ENCODE measurements around the gene ARHGEF38. TPM values are rescaled to one million over a fixed set of nuclear protein-coding genes. Genes with fewer than 3 reads are reported as not detected.

ARHGEF38 gene
- total RNA-seq, 2 donors from 2014 or later: 22.4 to 24.6 TPM

DNA sequence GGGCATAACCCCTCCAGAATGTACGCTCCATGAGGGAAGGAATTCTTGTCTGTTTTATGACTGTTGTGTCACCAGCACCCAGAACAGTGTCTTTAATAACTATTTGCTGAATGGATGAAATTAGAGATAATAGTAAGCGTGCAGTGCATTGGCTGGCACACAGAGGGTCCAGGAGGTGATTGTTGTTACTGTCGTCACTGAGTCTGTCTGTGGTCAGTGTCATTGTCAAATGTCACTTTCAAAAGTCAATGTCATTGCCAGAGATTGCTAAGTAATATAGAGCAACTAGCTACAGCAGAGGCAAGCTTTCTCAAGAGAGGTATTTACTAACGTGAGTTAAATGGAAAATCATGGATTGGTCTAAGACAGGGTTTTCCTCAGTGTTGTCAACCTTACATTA is 70.7 kb downstream of the ARHGEF38 start:
- H3K9me3 ChIP-seq: no peaks in the 10 kb centered on the region
- intact Hi-C loops (cut with DNase I): no loop called here
- H3K27ac ChIP-seq: no peak overlapping the region
- no peak for DNase-seq
- no peaks in the 10 kb centered on the region for H3K36me3 ChIP-seq (replicated peaks in 1 of 2; ENCODE audit: insufficient read depth in 1 of 2, low read depth in 2 of 2)
- 94 to 97% methylated on average over 4 of the region's 4 CpGs for WGBS, 2 donors
- no peaks in the 10 kb centered on the region for H3K27me3 ChIP-seq
- TF ChIP-seq POLR2A (IDR thresholded peaks at IDR 0.05) (no peak), CTCF (IDR thresholded peaks at IDR 0.05) (no peak)
- H3K4me3 ChIP-seq: no peak overlapping the region
- ATAC-seq: no peak
- H3K4me1 ChIP-seq: peaks cover 47% of the 10 kb centered on the region

DNA sequence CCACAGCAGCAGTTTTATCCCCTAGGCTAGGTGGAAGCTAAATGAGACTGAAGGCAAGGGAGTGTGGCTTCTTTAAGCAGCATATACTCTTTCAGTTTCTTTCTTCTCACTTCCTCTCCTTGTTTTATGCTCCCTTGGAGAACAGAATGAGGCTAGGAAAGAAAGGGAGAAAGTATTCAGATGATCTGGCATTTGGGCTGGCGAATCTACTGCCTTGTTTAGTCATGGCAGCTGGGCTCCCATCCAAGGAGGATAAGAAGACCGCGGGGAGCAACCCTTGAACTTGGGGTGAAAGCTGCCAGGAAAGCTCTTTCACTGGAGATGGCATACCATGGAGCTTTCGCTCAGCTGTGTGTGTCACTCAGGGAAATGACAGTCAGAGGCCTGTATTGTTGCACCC is 72.1 kb downstream of the ARHGEF38 start:
- H3K9me3 ChIP-seq: no peaks in the 10 kb centered on the region
- 25 to 29% methylated on average over 4 of the region's 4 CpGs for WGBS, 2 donors
- intact Hi-C loops (cut with DNase I): no loop called here
- ATAC-seq (peak; percentile 35), DNase-seq (peak; percentile 31 to 61 (median 46))
- H3K27me3 ChIP-seq: no peaks in the 10 kb centered on the region
- no peak overlapping the region for H3K4me3 ChIP-seq
- no peak overlapping the region for H3K27ac ChIP-seq
- TF ChIP-seq CTCF (IDR thresholded peaks at IDR 0.05) (no peak), POLR2A (IDR thresholded peaks at IDR 0.05) (no peak)
- no peaks in the 10 kb centered on the region for H3K36me3 ChIP-seq (replicated peaks in 1 of 2; ENCODE audit: insufficient read depth in 1 of 2, low read depth in 2 of 2)
- peaks cover 32% of the 10 kb centered on the region for H3K4me1 ChIP-seq

GRCh38 chr4:105625214-105625613 is 72.8 kb downstream of the ARHGEF38 start:
- 96 to 100% methylated on average over 1 of the region's 1 CpG for WGBS, 2 donors
- intact Hi-C loops (cut with DNase I): no loop called here
- H3K27me3 ChIP-seq: no peaks in the 10 kb centered on the region
- peaks cover 26% of the 10 kb centered on the region for H3K4me1 ChIP-seq
- H3K27ac ChIP-seq: no peak overlapping the region
- DNase-seq (no peak), ATAC-seq (no peak)
- H3K36me3 ChIP-seq (replicated peaks in 1 of 2; ENCODE audit: insufficient read depth in 1 of 2, low read depth in 2 of 2): no peaks in the 10 kb centered on the region
- H3K9me3 ChIP-seq: no peaks in the 10 kb centered on the region
- no peak for TF ChIP-seq POLR2A (IDR thresholded peaks at IDR 0.05)
- no peak for TF ChIP-seq CTCF (IDR thresholded peaks at IDR 0.05)
- no peak overlapping the region for H3K4me3 ChIP-seq

- no peaks in the 10 kb centered on the region for H3K27me3 ChIP-seq
- H3K9me3 ChIP-seq: no peaks in the 10 kb centered on the region
- DNase-seq (no peak), ATAC-seq (no peak)
- H3K4me3 ChIP-seq: no peak overlapping the region
- H3K27ac ChIP-seq: no peak overlapping the region
- intact Hi-C loops (cut with DNase I): no loop called here
- peaks cover 0 to 1% of the 10 kb centered on the region in 2 donors for H3K36me3 ChIP-seq (replicated peaks in 1 of 2; ENCODE audit: insufficient read depth in 1 of 2, low read depth in 2 of 2)
- TF ChIP-seq CTCF (IDR thresholded peaks at IDR 0.05) (no peak), POLR2A (IDR thresholded peaks at IDR 0.05) (no peak)
- 69 to 82% methylated on average over 2 of the region's 2 CpGs for WGBS, 2 donors
- peaks cover 11% of the 10 kb centered on the region for H3K4me1 ChIP-seq
These were observed 74.4 kb downstream of the ARHGEF38 start for GRCh38 chr4:105626846-105627245.

DNA sequence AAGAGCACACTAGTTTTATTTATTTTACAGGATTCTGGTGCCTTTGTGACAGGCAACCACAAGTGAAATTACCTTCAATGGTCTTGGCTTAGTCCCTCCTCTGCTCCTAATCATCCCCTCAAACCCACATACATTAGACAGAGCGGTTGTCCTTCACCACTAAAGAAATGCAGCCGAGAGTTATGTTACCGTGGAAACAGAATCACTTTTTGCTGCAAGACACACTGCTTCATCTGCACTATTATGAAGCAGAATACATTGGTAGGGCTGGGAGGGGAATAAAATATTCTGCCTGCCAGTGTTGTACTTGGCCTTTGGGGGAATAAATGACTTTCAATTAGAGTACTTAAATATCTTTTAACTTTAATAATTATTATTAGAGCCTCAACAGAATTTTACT is 75.2 kb downstream of the ARHGEF38 start:
- Histone ChIP-seq H3K4me1 (peaks cover 17% of the 10 kb centered on the region), H3K9me3 (no peaks in the 10 kb centered on the region), H3K27me3 (no peaks in the 10 kb centered on the region), H3K27ac (no peak overlapping the region), H3K4me3 (no peak overlapping the region), H3K36me3 (replicated peaks in 1 of 2; ENCODE audit: insufficient read depth in 1 of 2, low read depth in 2 of 2) (peaks cover 0 to 1% of the 10 kb centered on the region in 2 donors)
- no peak for DNase-seq
- intact Hi-C loops (cut with DNase I): no loop called here
- no peak for ATAC-seq
- no peak for TF ChIP-seq CTCF (IDR thresholded peaks at IDR 0.05)
- TF ChIP-seq POLR2A (IDR thresholded peaks at IDR 0.05): no peak
- WGBS, 2 donors: 90 to 91% methylated on average over 3 of the region's 3 CpGs

Data from body of pancreas (tissue), 4 donors.